Measurements from ENCODE around the gene SLC29A4. TPM values are rescaled to one million over a fixed set of nuclear protein-coding genes. Genes with fewer than 3 reads are reported as not detected.

SLC29A4 gene
- total RNA-seq, 2 experiments from 2014 or later, result 0.06 to 0.67 TPM

DNA sequence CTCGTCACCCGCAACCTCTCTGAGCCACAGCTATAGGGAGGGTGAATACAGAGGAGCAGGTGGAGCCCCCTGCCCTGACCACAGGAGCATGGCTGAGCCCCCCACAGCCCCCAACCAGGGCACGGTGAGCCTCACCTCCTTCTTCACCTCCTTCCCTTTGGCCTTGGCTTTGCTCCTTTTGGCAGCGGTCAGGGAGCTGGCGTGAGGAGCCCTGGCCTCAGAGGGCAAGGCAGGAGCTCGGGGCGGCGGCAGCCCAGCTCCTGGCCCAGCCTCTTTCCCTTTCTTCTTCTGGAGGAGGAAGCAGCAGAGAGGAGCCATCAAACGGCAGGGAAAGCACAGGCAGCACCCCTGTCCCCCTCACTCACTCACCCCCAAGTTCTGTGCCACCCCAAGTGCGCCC lies 42.2 kb downstream of the SLC29A4 start:
- BruUV-seq (replicated peaks), result no TSS peak
- no peak overlapping the region for H3K27ac ChIP-seq (ENCODE audit: low read depth, low read length, poor library complexity, severe bottlenecking)
- H3K4me3 ChIP-seq (ENCODE audit: low read depth, low read length, poor library complexity, severe bottlenecking), result no peak overlapping the region
- intact Hi-C loops (cut with micrococcal nuclease; ENCODE audit: unreplicated experiment), result no loop called here
- no peak overlapping the region for H2AFZ ChIP-seq (ENCODE audit: low read length)
- H4K20me1 ChIP-seq (ENCODE audit: insufficient read depth, low read length), result no peaks in the 10 kb centered on the region
- H3K79me2 ChIP-seq (ENCODE audit: insufficient read depth, low read depth, low read length), result no peaks in the 10 kb centered on the region
- DNase-seq (ENCODE audit: low spot score), result no peak
- TF ChIP-seq CTCF (conservative IDR thresholded peaks at IDR 0.05; ENCODE audit: low read length) (no peak), EZH2phosphoT487 (IDR thresholded peaks at IDR 0.05; ENCODE audit: borderline replicate concordance, low read depth, low read length) (no peak)
- POLR2A ChIA-PET, result no interaction called here
- CTCF ChIA-PET (ENCODE audit: unreplicated experiment), result no interaction called here
- peaks cover 16% of the 10 kb centered on the region for H3K36me3 ChIP-seq (ENCODE audit: insufficient read depth, low read length)
- no peak overlapping the region for H3K4me2 ChIP-seq (ENCODE audit: low read length)
- no peaks in the 10 kb centered on the region for H3K9me2 ChIP-seq (ENCODE audit: insufficient read depth, low read length)
- no peaks in the 10 kb centered on the region for H3K9me3 ChIP-seq (ENCODE audit: low read length)
- peaks cover 14% of the 10 kb centered on the region for H3K4me1 ChIP-seq (ENCODE audit: insufficient read depth, low read length, poor library complexity, severe bottlenecking)

DNA sequence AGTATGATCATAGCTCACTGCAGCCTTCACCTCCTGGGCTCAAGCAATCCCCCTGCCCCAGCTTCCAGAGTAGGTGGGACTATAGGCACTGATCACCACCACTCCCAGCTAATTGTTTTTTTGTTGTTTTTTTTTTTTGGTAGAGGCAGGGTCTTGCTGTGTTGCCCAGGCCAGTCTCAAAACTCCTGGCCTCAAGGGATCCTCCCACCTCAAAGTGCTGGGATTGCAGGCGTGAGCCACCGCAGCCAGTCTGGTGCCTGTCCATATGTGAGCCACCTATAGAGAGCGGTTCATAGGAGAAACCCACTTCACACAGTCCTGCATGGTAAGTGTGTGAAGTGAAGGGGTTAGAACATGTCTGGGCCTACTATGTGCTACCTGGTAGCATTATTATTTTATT lies 47.5 kb downstream of the SLC29A4 start:
- no peak overlapping the region for H2AFZ ChIP-seq (ENCODE audit: low read length)
- H3K27ac ChIP-seq (ENCODE audit: low read depth, low read length, poor library complexity, severe bottlenecking), result no peak overlapping the region
- H3K4me2 ChIP-seq (ENCODE audit: low read length), result no peak overlapping the region
- no peak for TF ChIP-seq CTCF (conservative IDR thresholded peaks at IDR 0.05; ENCODE audit: low read length)
- TF ChIP-seq EZH2phosphoT487 (IDR thresholded peaks at IDR 0.05; ENCODE audit: borderline replicate concordance, low read depth, low read length), result no peak
- H3K9me2 ChIP-seq (ENCODE audit: insufficient read depth, low read length), result no peaks in the 10 kb centered on the region
- no TSS peak for BruUV-seq (replicated peaks)
- H3K9me3 ChIP-seq (ENCODE audit: low read length), result no peaks in the 10 kb centered on the region
- no peaks in the 10 kb centered on the region for H4K20me1 ChIP-seq (ENCODE audit: insufficient read depth, low read length)
- intact Hi-C loops (cut with micrococcal nuclease; ENCODE audit: unreplicated experiment), result loop anchor here (5.0 kb wide), 1 partner anchor 67 kb away; no protein-coding TSS in a partner anchor
- H3K4me1 ChIP-seq (ENCODE audit: insufficient read depth, low read length, poor library complexity, severe bottlenecking), result peaks cover 35% of the 10 kb centered on the region
- H3K36me3 ChIP-seq (ENCODE audit: insufficient read depth, low read length), result peaks cover 27% of the 10 kb centered on the region
- POLR2A ChIA-PET, result interaction anchor here (0.7 to 1.1 kb wide), 2 partner anchors 32 to 285 kb away, joined by 3 read pairs; partner anchors contain the start of gene RBAK
- DNase-seq (ENCODE audit: low spot score), result no peak
- CTCF ChIA-PET (ENCODE audit: unreplicated experiment), result no interaction called here
- H3K4me3 ChIP-seq (ENCODE audit: low read depth, low read length, poor library complexity, severe bottlenecking), result no peak overlapping the region
- no peaks in the 10 kb centered on the region for H3K79me2 ChIP-seq (ENCODE audit: insufficient read depth, low read depth, low read length)

DNA sequence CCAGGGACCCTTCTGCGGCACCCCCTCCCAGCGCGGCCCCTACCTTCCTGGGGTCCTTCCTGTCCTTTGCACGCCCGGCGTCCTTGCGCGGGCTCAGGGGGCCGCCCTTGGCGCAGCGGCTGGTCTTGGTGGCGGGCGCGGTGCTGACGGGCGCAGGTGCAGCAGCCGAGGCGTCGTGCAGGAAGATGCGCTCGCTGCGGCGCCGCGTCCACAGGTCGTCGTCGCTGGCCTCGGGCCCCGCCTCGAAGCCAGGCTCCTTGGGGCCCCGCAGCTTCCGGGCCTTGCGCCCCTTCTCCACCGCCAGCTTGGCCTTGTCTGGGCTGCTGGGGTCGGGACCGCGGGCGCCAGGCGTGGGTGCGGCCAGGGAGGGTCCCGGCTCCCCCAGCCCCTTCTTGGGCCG lies 49.8 kb downstream of the SLC29A4 start:
- Histone ChIP-seq H2AFZ (ENCODE audit: low read length) (no peak overlapping the region), H3K4me2 (ENCODE audit: low read length) (no peak overlapping the region), H3K36me3 (ENCODE audit: insufficient read depth, low read length) (peaks cover 44% of the 10 kb centered on the region), H3K27ac (ENCODE audit: low read depth, low read length, poor library complexity, severe bottlenecking) (no peak overlapping the region), H3K4me1 (ENCODE audit: insufficient read depth, low read length, poor library complexity, severe bottlenecking) (peaks cover 29% of the 10 kb centered on the region), H4K20me1 (ENCODE audit: insufficient read depth, low read length) (no peaks in the 10 kb centered on the region), H3K79me2 (ENCODE audit: insufficient read depth, low read depth, low read length) (no peaks in the 10 kb centered on the region), H3K9me3 (ENCODE audit: low read length) (no peaks in the 10 kb centered on the region; the same call in 1 of the 2 replicates), H3K4me3 (ENCODE audit: low read depth, low read length, poor library complexity, severe bottlenecking) (no peak overlapping the region), H3K9me2 (ENCODE audit: insufficient read depth, low read length) (no peaks in the 10 kb centered on the region)
- intact Hi-C loops (cut with micrococcal nuclease; ENCODE audit: unreplicated experiment), result loop anchor here (5.0 kb wide), 1 partner anchor 65 kb away; no protein-coding TSS in a partner anchor
- TF ChIP-seq EZH2phosphoT487 (IDR thresholded peaks at IDR 0.05; ENCODE audit: borderline replicate concordance, low read depth, low read length), result no peak
- TF ChIP-seq CTCF (conservative IDR thresholded peaks at IDR 0.05; ENCODE audit: low read length), result no peak
- POLR2A ChIA-PET, result no interaction called here
- DNase-seq (ENCODE audit: low spot score), result no peak
- CTCF ChIA-PET (ENCODE audit: unreplicated experiment), result no interaction called here
- no TSS peak for BruUV-seq (replicated peaks)

Measured in OCI-LY7 (cell line).